HepG2 (cell line): ENCODE measurements around the gene ATN1. TPM values are rescaled to one million over a fixed set of nuclear protein-coding genes. Genes with fewer than 3 reads are reported as not detected.

Experiments used
- ARID5B ChIP-seq: IDR thresholded peaks from 2 replicates; pipeline ENCODE4 v1.4.0; 2020; ENCODE audit warnings: mild to moderate bottlenecking, missing genetic modification reagents
- CAMTA2 ChIP-seq: sonication (generic); formaldehyde crosslinking; IDR thresholded peaks from 2 replicates; pipeline ENCODE4 v1.4.0; 2020; ENCODE audit warnings: mild to moderate bottlenecking, missing genetic modification reagents, borderline replicate concordance
- CHD2 ChIP-seq: IDR thresholded peaks from 2 replicates; pipeline ENCODE4 v1.6.1; 2011; ENCODE audit warnings: low read depth, low read length, improper control_type of control experiment
- CREB1 ChIP-seq, 2 experiments: fragments of 450-650 bp in 1 of 2; IDR thresholded peaks; 2 replicates each; pipeline ENCODE4 v1.6.1; 2016 to 2017; ENCODE audit warnings: control low read depth in 1 of 2, mild to moderate bottlenecking in 1 of 2, missing compliant biosample characterization in 1 of 2, missing genetic modification characterization in 1 of 2
- DR1 ChIP-seq: sonication (generic); formaldehyde crosslinking; IDR thresholded peaks from 2 replicates; pipeline ENCODE4 v1.8.0; 2021; ENCODE audit warnings: mild to moderate bottlenecking, missing genetic modification reagents, inconsistent platforms
- EP300 ChIP-seq, 3 experiments: sonication (generic) in 1 of 3; formaldehyde crosslinking in 1 of 3; IDR thresholded peaks; 2 replicates each; pipeline versions ENCODE4 v1.5.1 to v1.6.1; 2011 to 2020; ENCODE audit warnings: low read depth in 2 of 3, low read length in 2 of 3, borderline replicate concordance in 1 of 3, improper control_type of control experiment in 1 of 3, mild to moderate bottlenecking in 1 of 3, missing genetic modification reagents in 1 of 3, moderate library complexity in 1 of 3
- FOXM1 ChIP-seq: sonication (generic); formaldehyde crosslinking; IDR thresholded peaks from 2 replicates; pipeline ENCODE4 v1.5.0; 2020; ENCODE audit warnings: missing genetic modification reagents
- FOXO4 ChIP-seq: sonication (generic); formaldehyde crosslinking; conservative IDR thresholded peaks from 2 replicates; pipeline ENCODE4 v1.8.1; 2023; ENCODE audit warnings: missing genetic modification reagents
- GABPB1 ChIP-seq: IDR thresholded peaks from 2 replicates; pipeline ENCODE4 v1.6.1; 2016; ENCODE audit warnings: mild to moderate bottlenecking, missing genetic modification reagents, moderate library complexity, missing compliant biosample characterization
- HIVEP1 ChIP-seq: sonication (generic); formaldehyde crosslinking; IDR thresholded peaks from 2 replicates; pipeline ENCODE4 v1.4.0; 2020; ENCODE audit warnings: mild to moderate bottlenecking, missing genetic modification reagents
- HNRNPK ChIP-seq: fragments of 200-400 bp; formaldehyde crosslinking; IDR thresholded peaks from 2 replicates; pipeline ENCODE4 v1.6.1; 2018; ENCODE audit warnings: low read length, low read depth, moderate library complexity, mild to moderate bottlenecking; ENCODE audit not compliant: poor library complexity, severe bottlenecking
- HOXD1 ChIP-seq: sonication (generic); formaldehyde crosslinking; IDR thresholded peaks from 2 replicates; pipeline ENCODE4 v1.5.0; 2020; ENCODE audit warnings: missing genetic modification reagents
- MED1 ChIP-seq: sonication (generic); formaldehyde crosslinking; IDR thresholded peaks from 2 replicates; pipeline ENCODE4 v1.4.0; 2020; ENCODE audit warnings: missing genetic modification reagents
- MTA3 ChIP-seq: sonication (generic); formaldehyde crosslinking; IDR thresholded peaks from 2 replicates; pipeline ENCODE4 v1.4.0; 2020; ENCODE audit warnings: missing genetic modification reagents
- NFRKB ChIP-seq: fragments of 450-650 bp; IDR thresholded peaks from 2 replicates; pipeline ENCODE4 v1.6.1; 2017
- RELA ChIP-seq: sonication (generic); formaldehyde crosslinking; IDR thresholded peaks from 2 replicates; pipeline ENCODE4 v1.4.0; 2020; ENCODE audit warnings: missing genetic modification reagents
- RFXANK ChIP-seq: IDR thresholded peaks from 2 replicates; pipeline ENCODE4 v1.6.1; 2016
- SIN3A ChIP-seq: IDR thresholded peaks from 2 replicates; pipeline ENCODE4 v1.6.1; 2011; ENCODE audit warnings: low read depth, mild to moderate bottlenecking, control low read depth, low read length, borderline replicate concordance
- SOX13 ChIP-seq, 3 experiments: fragments of 450-650 bp in 1 of 3; sonication (generic) in 1 of 3; formaldehyde crosslinking in 1 of 3; IDR thresholded peaks in 2 of 3; conservative IDR thresholded peaks in 1 of 3; 2 replicates each; pipeline versions ENCODE4 v1.5.0 to v1.6.1; 2016 to 2020; ENCODE audit warnings: antibody characterized with exemption in 1 of 3, mild to moderate bottlenecking in 1 of 3, missing compliant biosample characterization in 1 of 3, missing genetic modification reagents in 1 of 3, moderate library complexity in 1 of 3
- U2AF1 ChIP-seq: fragments of 200-400 bp; formaldehyde crosslinking; optimal IDR thresholded peaks from 2 replicates; pipeline ENCODE3; 2017; ENCODE audit warnings: mild to moderate bottlenecking, low read depth, low read length
- ZMYM3 ChIP-seq: sonication (generic); formaldehyde crosslinking; IDR thresholded peaks from 2 replicates; pipeline ENCODE4 v1.5.1; 2020; ENCODE audit warnings: mild to moderate bottlenecking, missing genetic modification reagents
- ZNF530 ChIP-seq: sonication (generic); formaldehyde crosslinking; IDR thresholded peaks from 2 replicates; pipeline ENCODE4 v1.5.0; 2020; ENCODE audit warnings: low read depth, mild to moderate bottlenecking, missing genetic modification reagents
- ZNF614 ChIP-seq: IDR thresholded peaks from 2 replicates; pipeline ENCODE4 v1.6.1; 2018; ENCODE audit warnings: missing biosample characterization, missing genetic modification reagents, inconsistent platforms, borderline replicate concordance
- ZNF616 ChIP-seq: sonication (generic); formaldehyde crosslinking; IDR thresholded peaks from 2 replicates; pipeline ENCODE4 v1.5.0; 2020; ENCODE audit warnings: low read depth, mild to moderate bottlenecking, missing genetic modification reagents
- ZNF816 ChIP-seq: sonication (generic); formaldehyde crosslinking; IDR thresholded peaks from 2 replicates; pipeline ENCODE4 v1.8.0; 2022; ENCODE audit warnings: missing genetic modification reagents, mild to moderate bottlenecking, borderline replicate concordance
- polyA plus RNA-seq, 8 experiments: library from polyadenylated mRNA; depleted of rRNA in 3 of 8; stranded (reverse) in 7 of 8; unstranded in 1 of 8; fragments of >200 nt; fragmentation: Illumina TruSeq in 4 of 8; extraction: Trizol in 4 of 8; gene quantifications; 2 replicates each; pipeline versions ENCODE4 v1.2.1 to v1.2.3, GENCODE V29; 2011 to 2016; ENCODE audit warnings: low read depth in 4 of 8, missing spikeins in 1 of 8, mixed read lengths in 1 of 8; ENCODE audit not compliant: insufficient read depth in 1 of 8
- total RNA-seq, 5 experiments: library from RNA; depleted of rRNA; stranded (reverse); fragments of >200 nt; fragmentation: Illumina TruSeq; extraction: Trizol; gene quantifications; 2 replicates each; pipeline ENCODE4 v1.2.3, GENCODE V29; 2016; ENCODE audit warnings: low read depth in 1 of 5

ATN1 gene
- total and polyA plus RNA-seq, 2 of the 13 experiments (the other 11 are each of a cell fraction or from before 2014, with no cell fraction given): 2.1 to 8.6 TPM

- no peak for TF ChIP-seq RFXANK
- TF ChIP-seq HOXD1 (CRISPR knock-in tag): 0 out of 2 replicates have a peak, but pooled peaks have one; percentile 47
- TF ChIP-seq MED1 (CRISPR knock-in tag): peak; percentile 78
- TF ChIP-seq U2AF1: no peak
- TF ChIP-seq SIN3A: no peak
- no peak for TF ChIP-seq MTA3 (CRISPR knock-in tag)
- TF ChIP-seq ZNF614: no peak; the same call in 1 of the 2 replicates
- no peak for TF ChIP-seq CAMTA2
- TF ChIP-seq DR1 (CRISPR knock-in tag): no peak
- no peak for TF ChIP-seq HNRNPK
- 0 out of 2 replicates have a peak, but pooled peaks have one; percentile 14 for TF ChIP-seq GABPB1 (CRISPR knock-in tag)
- TF ChIP-seq FOXM1: no peak
- TF ChIP-seq CREB1 (IDR thresholded peaks at IDR 0.05): no peak
- no peak for TF ChIP-seq CREB1 (CRISPR knock-in tag; IDR thresholded peaks at IDR 0.05)
- no peak for TF ChIP-seq CHD2
- peak; percentile 78 to 89; a peak in 3 of 4 replicates for TF ChIP-seq EP300 (IDR thresholded peaks at IDR 0.05; ENCODE audit: low read depth in 2 of 2, low read length in 2 of 2)
- peak; percentile 83 for TF ChIP-seq EP300 (CRISPR knock-in tag; IDR thresholded peaks at IDR 0.05; ENCODE audit: borderline replicate concordance)
- TF ChIP-seq ZNF530 (CRISPR knock-in tag): no peak
- TF ChIP-seq FOXO4: no peak
- no peak for TF ChIP-seq ZMYM3
- TF ChIP-seq RELA (CRISPR knock-in tag): no peak
- TF ChIP-seq ZNF616 (CRISPR knock-in tag): no peak
- TF ChIP-seq HIVEP1 (CRISPR knock-in tag): no peak
- TF ChIP-seq NFRKB: no peak
- TF ChIP-seq ARID5B (CRISPR knock-in tag): peak; percentile 83
- TF ChIP-seq ZNF816 (CRISPR knock-in tag): no peak
- TF ChIP-seq SOX13 (IDR thresholded peaks at IDR 0.05): no peak; the same call in none of the 2 replicates
- peak in 1 of 2 experiments; percentile 82; a peak in 2 of 4 replicates for TF ChIP-seq SOX13 (CRISPR knock-in tag; conservative IDR thresholded peaks at IDR 0.05 in 1 of 2, IDR thresholded peaks at IDR 0.05 in 1 of 2)
Observed at GRCh38 chr12:6981152-6982052, 53.6 kb downstream of the ATN1 start (continued).
